Activated gamma-delta T cell (primary cell): ENCODE data around the gene PSMD4.
"Not testable (repeated sequence)": the region's sequence is repeated elsewhere in the genome, so short reads cannot be mapped to it uniquely, and the experiment has no call there.

Source experiments
- DNase-seq: peaks from one replicate; lab custom pipeline; 2025; lab: John Stamatoyannopoulos, UW
- total RNA-seq, 2 donors: gene quantifications; one replicate each; lab custom pipeline; 2026; lab: John Stamatoyannopoulos, UW

Gene PSMD4
- total RNA-seq: 100 to 114 reads per million in 2 donors

- peak; percentile 62 for DNase-seq
Measured at GRCh38 chr1:151254217-151255213, at the start of gene PSMD4. Gene PSMD4, plus strand, starts transcription at chr1:151254734. Its CDS starts 49 bp downstream, at chr1:151254783.

GRCh38 chr1:151205381-151205965 is 49.1 kb upstream of the PSMD4 start:
- DNase-seq: not testable (repeated sequence)

- no peak for DNase-seq
Measured at GRCh38 chr1:151210830-151211229, 43.7 kb upstream of the PSMD4 start.

- no peak for DNase-seq
Measured at GRCh38 chr1:151211972-151212705, 42.4 kb upstream of the PSMD4 start.

GRCh38 chr1:151213560-151213959 is 41.0 kb upstream of the PSMD4 start:
- DNase-seq: no peak

- DNase-seq: no peak
Measured at GRCh38 chr1:151221616-151222015, 32.9 kb upstream of the PSMD4 start.

GRCh38 chr1:151222130-151222529 is 32.4 kb upstream of the PSMD4 start:
- DNase-seq: no peak

- DNase-seq: no peak
Measured at GRCh38 chr1:151235235-151235634, 19.3 kb upstream of the PSMD4 start.

GRCh38 chr1:151237678-151238466 is 16.7 kb upstream of the PSMD4 start:
- no peak for DNase-seq

GRCh38 chr1:151238467-151238739 is 16.1 kb upstream of the PSMD4 start:
- no peak for DNase-seq

GRCh38 chr1:151242442-151242841 is 12.1 kb upstream of the PSMD4 start:
- no peak for DNase-seq

- DNase-seq: no peak
Measured at GRCh38 chr1:151243683-151244216, 10.8 kb upstream of the PSMD4 start.

GRCh38 chr1:151246786-151247185 is 7.7 kb upstream of the PSMD4 start:
- no peak for DNase-seq

- no peak for DNase-seq
Measured at GRCh38 chr1:151251656-151252470, 2.7 kb upstream of the PSMD4 start.

GRCh38 chr1:151255381-151255780 is 847 bp downstream of the PSMD4 start:
- DNase-seq: no peak

- no peak for DNase-seq
Measured at GRCh38 chr1:151259351-151259750, 4.8 kb downstream of the PSMD4 start.

GRCh38 chr1:151265446-151266236 is 11.1 kb downstream of the PSMD4 start:
- DNase-seq: no peak

- no peak for DNase-seq
Measured at GRCh38 chr1:151266315-151266714, 11.8 kb downstream of the PSMD4 start.

GRCh38 chr1:151266821-151267220 is 12.3 kb downstream of the PSMD4 start:
- DNase-seq: no peak

GRCh38 chr1:151267760-151268159 is 13.2 kb downstream of the PSMD4 start:
- no peak for DNase-seq
